Measurements from ENCODE around the gene FGF14. TPM values are rescaled to one million over a fixed set of nuclear protein-coding genes. Genes with fewer than 3 reads are reported as not detected.
"Not testable (repeated sequence)": the region's sequence is repeated elsewhere in the genome, so short reads cannot be mapped to it uniquely, and the experiment has no call there.

FGF14 gene
- total RNA-seq, 1 donor from 2014 or later = 0.23 TPM

- no peak overlapping the region for H3K4me3 ChIP-seq (ENCODE audit: insufficient read depth, low read depth, low read length)
Observed at GRCh38 chr13:101845245-101846020, 556.4 kb downstream of the FGF14 start.

GRCh38 chr13:101841698-101842097, 560.1 kb downstream of the FGF14 start:
- H3K27me3 ChIP-seq (ENCODE audit: insufficient read depth, low read length) = no peaks in the 10 kb centered on the region
- no peaks in the 10 kb centered on the region for H3K79me2 ChIP-seq (ENCODE audit: insufficient read depth, low read length)
- no peak overlapping the region for H3K4me2 ChIP-seq (ENCODE audit: low read length)
- FAIRE-seq = no peak
- no peak overlapping the region for H3K4me3 Mint-ChIP-seq (ENCODE audit: unreplicated experiment)
- no peaks in the 10 kb centered on the region for H3K27me3 Mint-ChIP-seq (ENCODE audit: low read depth, unreplicated experiment)
- DNase-seq (ENCODE audit: low read depth) = no peak
- H3K9me3 ChIP-seq (ENCODE audit: insufficient read depth, low read depth, low read length) = no peaks in the 10 kb centered on the region
- peaks cover 16% of the 10 kb centered on the region for H3K4me1 Mint-ChIP-seq (ENCODE audit: low read depth, unreplicated experiment)
- H3K9ac ChIP-seq (ENCODE audit: low read length) = no peak overlapping the region
- TF ChIP-seq EZH2 (IDR thresholded peaks at IDR 0.05; ENCODE audit: insufficient read depth, low read length) = no peak
- no peak for TF ChIP-seq CTCF (IDR thresholded peaks at IDR 0.05; ENCODE audit: insufficient read depth, low read depth, low read length)
- H2AFZ ChIP-seq (ENCODE audit: low read depth, low read length) = no peak overlapping the region
- no peaks in the 10 kb centered on the region for H3K36me3 ChIP-seq (ENCODE audit: insufficient read depth, low read length)
- no peaks in the 10 kb centered on the region for H4K20me1 ChIP-seq (ENCODE audit: insufficient read depth, low read length)
- H3K4me3 ChIP-seq (ENCODE audit: insufficient read depth, low read depth, low read length) = no peak overlapping the region
- no peaks in the 10 kb centered on the region for H3K36me3 Mint-ChIP-seq (ENCODE audit: low read depth, unreplicated experiment)
- H3K4me1 ChIP-seq (ENCODE audit: insufficient read depth, low read length) = peaks cover 4% of the 10 kb centered on the region
- H3K9me3 Mint-ChIP-seq (ENCODE audit: unreplicated experiment) = no peaks in the 10 kb centered on the region
- H3K27ac Mint-ChIP-seq (ENCODE audit: unreplicated experiment) = no peak overlapping the region
- no peak overlapping the region for H3K27ac ChIP-seq (ENCODE audit: low read depth, low read length)

More at GRCh38 chr13:101845245-101846020, 556.4 kb downstream of the FGF14 start:
- H3K36me3 Mint-ChIP-seq (ENCODE audit: low read depth, unreplicated experiment) = no peaks in the 10 kb centered on the region
- no peaks in the 10 kb centered on the region for H3K27me3 Mint-ChIP-seq (ENCODE audit: low read depth, unreplicated experiment)
- Histone ChIP-seq H3K79me2 (ENCODE audit: insufficient read depth, low read length) (no peaks in the 10 kb centered on the region), H3K27ac (ENCODE audit: low read depth, low read length) (no peak overlapping the region), H3K36me3 (ENCODE audit: insufficient read depth, low read length) (no peaks in the 10 kb centered on the region), H3K9me3 (ENCODE audit: insufficient read depth, low read depth, low read length) (no peaks in the 10 kb centered on the region), H4K20me1 (ENCODE audit: insufficient read depth, low read length) (no peaks in the 10 kb centered on the region), H3K4me2 (ENCODE audit: low read length) (peak overlapping the region; percentile 27), H3K4me1 (ENCODE audit: insufficient read depth, low read length) (peaks cover 4% of the 10 kb centered on the region), H3K27me3 (ENCODE audit: insufficient read depth, low read length) (no peaks in the 10 kb centered on the region), H2AFZ (ENCODE audit: low read depth, low read length) (no peak overlapping the region), H3K9ac (ENCODE audit: low read length) (no peak overlapping the region)
- no peak for TF ChIP-seq EZH2 (IDR thresholded peaks at IDR 0.05; ENCODE audit: insufficient read depth, low read length)
- no peak for TF ChIP-seq CTCF (IDR thresholded peaks at IDR 0.05; ENCODE audit: insufficient read depth, low read depth, low read length)
- H3K4me3 Mint-ChIP-seq (ENCODE audit: unreplicated experiment) = no peak overlapping the region
- peaks cover 21% of the 10 kb centered on the region for H3K4me1 Mint-ChIP-seq (ENCODE audit: low read depth, unreplicated experiment)
- FAIRE-seq (no peak), DNase-seq (ENCODE audit: low read depth) (no peak)
- peak overlapping the region; percentile 75 for H3K27ac Mint-ChIP-seq (ENCODE audit: unreplicated experiment)
- H3K9me3 Mint-ChIP-seq (ENCODE audit: unreplicated experiment) = no peaks in the 10 kb centered on the region

GRCh38 chr13:101838323-101838722, 563.5 kb downstream of the FGF14 start:
- H3K4me1 ChIP-seq (ENCODE audit: insufficient read depth, low read length) = no peaks in the 10 kb centered on the region
- Mint-ChIP-seq H3K4me3 (ENCODE audit: unreplicated experiment) (no peak overlapping the region), H3K27me3 (ENCODE audit: low read depth, unreplicated experiment) (no peaks in the 10 kb centered on the region), H3K36me3 (ENCODE audit: low read depth, unreplicated experiment) (no peaks in the 10 kb centered on the region), H3K4me1 (ENCODE audit: low read depth, unreplicated experiment) (peaks cover 1% of the 10 kb centered on the region), H3K9me3 (ENCODE audit: unreplicated experiment) (no peaks in the 10 kb centered on the region), H3K27ac (ENCODE audit: unreplicated experiment) (no peak overlapping the region)
- TF ChIP-seq EZH2 (IDR thresholded peaks at IDR 0.05; ENCODE audit: insufficient read depth, low read length) (no peak), CTCF (IDR thresholded peaks at IDR 0.05; ENCODE audit: insufficient read depth, low read depth, low read length) (no peak)
- no peaks in the 10 kb centered on the region for H3K27me3 ChIP-seq (ENCODE audit: insufficient read depth, low read length)
- DNase-seq (ENCODE audit: low read depth) = peak; percentile 3
- H3K36me3 ChIP-seq (ENCODE audit: insufficient read depth, low read length) = no peaks in the 10 kb centered on the region
- H3K9me3 ChIP-seq (ENCODE audit: insufficient read depth, low read depth, low read length) = no peaks in the 10 kb centered on the region
- no peak overlapping the region for H3K27ac ChIP-seq (ENCODE audit: low read depth, low read length)
- H3K4me3 ChIP-seq (ENCODE audit: insufficient read depth, low read depth, low read length) = no peak overlapping the region
- no peak overlapping the region for H2AFZ ChIP-seq (ENCODE audit: low read depth, low read length)
- no peak overlapping the region for H3K4me2 ChIP-seq (ENCODE audit: low read length)
- H4K20me1 ChIP-seq (ENCODE audit: insufficient read depth, low read length) = no peaks in the 10 kb centered on the region
- FAIRE-seq = no peak
- no peaks in the 10 kb centered on the region for H3K79me2 ChIP-seq (ENCODE audit: insufficient read depth, low read length)
- no peak overlapping the region for H3K9ac ChIP-seq (ENCODE audit: low read length)

- H3K4me2 ChIP-seq (ENCODE audit: low read length); H3K9ac ChIP-seq (ENCODE audit: low read length); H3K27ac Mint-ChIP-seq (ENCODE audit: unreplicated experiment); H3K79me2 ChIP-seq (ENCODE audit: insufficient read depth, low read length); H3K27me3 Mint-ChIP-seq (ENCODE audit: low read depth, unreplicated experiment); H3K36me3 Mint-ChIP-seq (ENCODE audit: low read depth, unreplicated experiment); H4K20me1 ChIP-seq (ENCODE audit: insufficient read depth, low read length); H3K4me1 Mint-ChIP-seq (ENCODE audit: low read depth, unreplicated experiment); H2AFZ ChIP-seq (ENCODE audit: low read depth, low read length); H3K36me3 ChIP-seq (ENCODE audit: insufficient read depth, low read length); H3K4me1 ChIP-seq (ENCODE audit: insufficient read depth, low read length); H3K27me3 ChIP-seq (ENCODE audit: insufficient read depth, low read length); DNase-seq (ENCODE audit: low read depth); H3K9me3 Mint-ChIP-seq (ENCODE audit: unreplicated experiment); FAIRE-seq; H3K4me3 Mint-ChIP-seq (ENCODE audit: unreplicated experiment); H3K4me3 ChIP-seq (ENCODE audit: insufficient read depth, low read depth, low read length); H3K9me3 ChIP-seq (ENCODE audit: insufficient read depth, low read depth, low read length); H3K27ac ChIP-seq (ENCODE audit: low read depth, low read length): not testable (repeated sequence)
Observed at GRCh38 chr13:101837778-101838177, 564.1 kb downstream of the FGF14 start.

All from astrocyte (in vitro differentiated cells and primary cell).